ENCODE data around the gene SPTLC3. TPM values are rescaled to one million over a fixed set of nuclear protein-coding genes. Genes with fewer than 3 reads are reported as not detected.

SPTLC3 gene
- total RNA-seq, 1 donor from 2014 or later = 30.1 TPM

DNA sequence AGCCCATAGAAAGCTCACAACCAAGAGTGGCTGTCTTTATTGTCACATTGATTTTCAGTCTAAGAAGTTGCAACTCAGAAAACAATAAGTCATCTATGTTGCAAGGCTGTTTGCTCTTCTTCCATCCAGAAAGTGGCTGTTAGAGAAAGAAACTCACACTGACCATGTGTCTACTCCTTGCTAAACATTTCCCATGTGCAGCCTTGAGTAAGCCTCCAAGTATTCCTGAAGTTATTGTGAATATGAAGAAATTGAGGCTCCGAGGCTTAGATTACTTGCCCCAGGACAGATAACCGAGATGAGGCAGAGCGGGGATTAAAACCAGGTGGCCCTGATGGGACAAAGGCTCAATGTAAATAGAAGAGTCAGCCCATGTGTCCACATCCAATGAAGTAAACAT is 105.0 kb downstream of the SPTLC3 start:
- ATAC-seq (no peak), DNase-seq (ENCODE audit: low spot score) (no peak)
- intact Hi-C loops (cut with DNase I) = no loop called here

DNA sequence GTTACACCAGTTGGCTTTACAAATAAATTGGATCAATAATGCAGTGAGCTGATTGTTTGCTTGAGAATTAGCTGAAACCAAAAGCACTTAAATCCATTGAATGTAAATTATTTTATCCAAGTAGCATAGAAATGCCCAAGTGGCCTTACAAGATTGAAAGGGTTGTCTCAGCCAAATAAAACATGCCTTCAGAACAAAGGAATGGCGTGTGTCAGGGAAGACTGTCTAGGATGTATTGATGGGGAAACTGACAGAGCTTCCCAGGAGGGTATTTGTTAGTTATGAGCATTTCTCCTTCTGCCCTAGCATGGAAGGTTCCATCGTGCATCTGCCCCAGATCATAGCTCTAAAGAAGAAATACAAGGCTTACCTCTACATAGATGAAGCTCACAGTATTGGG is 108.4 kb downstream of the SPTLC3 start:
- DNase-seq (ENCODE audit: low spot score) (no peak), ATAC-seq (no peak)
- intact Hi-C loops (cut with DNase I) = no loop called here

DNA sequence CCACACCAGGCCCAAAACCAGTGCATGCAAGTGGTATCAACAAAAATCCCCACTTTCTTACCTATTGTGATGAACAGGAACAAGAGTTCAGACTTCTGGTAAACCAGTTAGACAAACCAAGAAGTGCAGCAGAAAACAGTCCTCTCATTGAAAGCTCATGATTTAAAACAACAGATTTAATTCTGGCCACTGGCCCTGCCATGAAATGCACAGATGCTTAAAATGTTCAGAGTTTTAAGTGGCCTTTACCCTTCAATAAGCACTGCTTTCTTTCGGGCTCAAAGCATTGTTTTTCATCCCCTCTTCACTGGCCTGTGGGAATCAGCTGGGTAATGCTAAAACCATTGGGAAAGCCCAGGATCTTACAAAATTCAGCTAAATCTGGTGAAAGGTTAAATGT is 109.9 kb downstream of the SPTLC3 start:
- no peak for DNase-seq (ENCODE audit: low spot score)
- peak; percentile 30 for ATAC-seq
- intact Hi-C loops (cut with DNase I) = no loop called here

DNA sequence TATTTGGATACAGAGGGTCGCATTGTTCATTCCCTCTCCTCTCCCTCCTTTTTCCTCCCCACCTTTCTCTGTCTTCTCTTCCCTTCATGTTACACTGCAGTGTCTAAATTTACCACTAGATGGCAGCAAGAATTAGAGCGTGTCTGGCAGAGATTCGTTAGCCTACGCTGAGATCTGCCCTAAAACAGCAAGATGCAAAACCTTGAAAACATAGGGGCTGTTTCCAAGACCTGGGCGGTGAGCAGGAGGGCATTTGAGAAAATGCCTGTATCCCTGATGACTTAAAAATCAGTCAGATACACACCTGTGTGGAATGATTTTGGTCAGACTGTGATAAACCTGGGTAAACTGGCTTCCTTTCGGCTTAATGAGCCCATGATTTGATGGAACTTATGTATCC is 110.8 kb downstream of the SPTLC3 start:
- ATAC-seq = peak; percentile 87
- intact Hi-C loops (cut with DNase I) = no loop called here

DNA sequence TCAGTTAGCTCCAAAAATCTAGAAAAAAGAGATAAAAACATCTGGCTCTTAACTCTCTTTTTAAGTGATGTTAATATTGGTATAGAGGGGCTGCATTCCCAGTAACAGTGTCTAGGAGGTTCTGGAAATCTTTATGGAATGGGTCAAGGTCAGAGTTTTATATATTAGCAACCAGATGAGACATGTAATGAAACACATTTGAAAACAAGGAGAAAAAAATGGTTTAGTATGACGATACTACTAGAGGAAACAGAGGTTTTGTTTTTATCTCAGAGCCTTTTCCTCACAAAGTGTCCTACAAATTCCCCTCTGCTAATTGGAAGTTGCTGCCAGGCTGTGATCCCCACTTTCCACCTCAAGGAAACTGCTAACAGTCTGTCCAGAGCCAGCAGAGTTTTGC is 111.7 kb downstream of the SPTLC3 start:
- ATAC-seq (no peak), DNase-seq (ENCODE audit: low spot score) (no peak)
- intact Hi-C loops (cut with DNase I) = loop anchor here (10.0 kb wide), 2 partner anchors 164 to 414 kb away; no protein-coding TSS in a partner anchor

More for the DNA sequence above, 110.8 kb downstream of the SPTLC3 start:
- no peak for DNase-seq (ENCODE audit: low spot score)

DNA sequence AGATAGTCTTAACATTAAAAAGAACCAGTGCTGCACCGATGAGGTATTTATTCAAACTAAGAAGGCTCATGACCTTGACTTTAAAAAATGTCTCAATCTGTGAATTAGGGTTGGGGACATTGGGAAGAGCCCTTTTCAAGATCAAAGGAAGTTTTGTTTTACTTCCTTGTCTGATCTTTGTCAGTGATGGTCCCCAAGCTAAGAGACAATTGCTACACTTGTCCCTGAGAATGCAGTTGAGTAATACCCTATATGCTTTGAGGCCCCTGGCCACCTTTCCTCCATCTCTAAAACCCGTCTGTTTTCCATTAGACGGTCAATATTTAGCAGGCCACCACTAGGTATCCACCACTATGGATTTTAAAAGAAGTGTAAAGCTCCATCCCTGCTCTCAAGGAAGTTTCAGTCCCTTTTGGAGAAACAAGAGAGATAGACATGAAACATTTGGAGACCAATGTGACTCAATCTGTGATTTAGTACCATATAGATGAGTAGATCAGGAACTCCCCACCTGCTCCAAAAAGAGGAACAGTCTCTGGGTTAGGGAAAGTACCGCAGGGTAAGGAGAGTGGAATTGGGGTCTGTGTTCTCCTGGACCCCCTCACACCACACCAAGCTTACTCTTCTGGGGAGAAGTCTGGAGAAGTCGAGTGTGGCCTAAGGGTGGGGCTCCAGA is 113.2 kb downstream of the SPTLC3 start:
- no peak for ATAC-seq
- no peak for DNase-seq (ENCODE audit: low spot score)
- intact Hi-C loops (cut with DNase I) = loop anchor here (10.0 kb wide), 2 partner anchors 163 to 413 kb away; no protein-coding TSS in a partner anchor

DNA sequence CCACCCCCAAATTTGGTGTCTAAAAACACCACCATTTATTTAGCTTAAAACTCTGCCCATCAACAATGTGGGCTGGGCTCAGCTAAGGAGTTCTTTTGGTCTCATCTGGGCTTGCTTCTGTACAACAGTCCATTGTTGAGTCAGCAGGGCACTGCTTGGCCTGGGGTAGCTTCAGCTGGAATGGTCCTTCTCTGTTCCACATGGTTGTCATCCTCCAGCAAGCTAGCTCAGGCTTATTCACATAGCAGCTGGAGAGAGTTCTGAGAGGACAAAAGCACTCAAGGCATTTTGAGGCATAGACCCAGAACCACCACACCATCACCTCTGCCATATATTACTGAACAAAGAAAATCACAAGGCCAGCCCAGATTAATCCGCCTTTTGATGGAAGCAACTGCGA is 116.7 kb downstream of the SPTLC3 start:
- no peak for ATAC-seq
- DNase-seq (ENCODE audit: low spot score) = no peak
- intact Hi-C loops (cut with DNase I) = loop anchor here (10.0 kb wide), 2 partner anchors 159 to 409 kb away; no protein-coding TSS in a partner anchor

DNA sequence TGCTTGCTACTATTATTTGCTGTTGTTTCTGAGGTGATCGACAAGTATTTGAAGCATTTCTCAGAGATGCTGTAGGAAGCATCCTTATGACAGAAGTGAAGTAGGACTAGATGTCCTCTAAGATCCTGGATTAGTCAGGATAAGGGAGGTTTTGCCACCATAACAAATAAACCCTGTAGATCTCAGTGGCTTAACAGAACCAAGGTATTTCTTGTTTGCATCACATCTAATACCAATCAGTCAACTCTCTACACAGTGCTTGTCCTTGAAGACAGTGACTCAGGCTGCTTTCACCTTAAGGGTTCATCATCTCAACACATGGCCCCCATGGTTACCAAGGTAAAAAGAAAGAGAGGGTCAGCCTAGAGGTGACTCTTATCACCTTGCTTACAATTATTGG is 119.4 kb downstream of the SPTLC3 start:
- intact Hi-C loops (cut with DNase I) = loop anchor here (10.0 kb wide), 2 partner anchors 157 to 407 kb away; no protein-coding TSS in a partner anchor
- ATAC-seq = no peak
- DNase-seq (ENCODE audit: low spot score) = no peak

DNA sequence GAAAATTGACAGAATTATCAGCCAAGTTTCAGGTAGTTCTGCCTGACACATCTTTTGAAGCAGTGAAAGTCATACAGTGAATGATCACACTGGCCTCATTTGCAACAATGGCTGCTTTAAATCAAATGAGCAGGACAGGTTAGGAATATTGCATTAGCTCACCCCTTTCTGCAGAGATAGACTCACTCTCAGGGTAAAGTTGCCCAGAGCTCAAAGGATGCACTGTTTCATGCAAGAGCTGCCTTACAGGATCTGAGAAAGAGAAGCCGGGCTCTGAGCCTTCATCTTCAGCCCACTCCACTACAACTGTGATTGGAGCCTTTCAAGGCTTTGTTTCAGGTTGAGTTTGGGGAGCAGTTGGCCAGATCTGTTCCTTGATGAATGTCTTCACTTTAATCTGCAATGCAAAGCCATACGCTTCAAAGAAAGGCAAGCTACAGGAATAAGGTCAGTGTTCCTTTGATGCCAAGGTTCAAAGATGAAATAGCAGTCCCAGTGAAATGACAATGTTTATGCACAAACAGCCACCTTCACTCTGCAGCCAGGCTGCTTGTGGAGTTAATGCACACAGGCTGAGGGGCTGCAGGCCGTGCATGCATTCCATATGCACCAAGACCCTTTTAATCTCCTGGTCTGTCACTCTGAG is 121.4 kb downstream of the SPTLC3 start:
- DNase-seq (ENCODE audit: low spot score) (no peak), ATAC-seq (no peak)
- intact Hi-C loops (cut with DNase I) = no loop called here

DNA sequence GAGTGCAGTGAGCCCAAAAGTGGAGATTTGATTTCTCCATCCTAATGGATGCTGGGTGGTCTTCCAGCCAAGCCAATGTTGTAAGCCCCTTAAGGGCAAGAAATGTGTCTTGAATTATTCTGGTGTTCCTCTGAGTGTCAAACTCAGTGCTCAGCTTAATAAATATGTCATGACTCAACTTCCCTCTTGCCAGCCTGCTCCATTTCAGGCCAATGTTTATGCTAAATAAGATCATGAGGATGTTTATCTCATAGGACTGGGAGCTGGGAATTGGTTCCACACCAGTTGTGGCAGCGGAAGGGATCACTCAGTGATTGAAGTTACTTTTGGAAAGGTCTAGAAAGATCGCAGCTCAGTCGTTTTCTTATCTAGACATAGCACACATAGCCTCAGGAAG is 121.9 kb downstream of the SPTLC3 start:
- ATAC-seq (no peak), DNase-seq (ENCODE audit: low spot score) (no peak)
- intact Hi-C loops (cut with DNase I) = no loop called here

DNA sequence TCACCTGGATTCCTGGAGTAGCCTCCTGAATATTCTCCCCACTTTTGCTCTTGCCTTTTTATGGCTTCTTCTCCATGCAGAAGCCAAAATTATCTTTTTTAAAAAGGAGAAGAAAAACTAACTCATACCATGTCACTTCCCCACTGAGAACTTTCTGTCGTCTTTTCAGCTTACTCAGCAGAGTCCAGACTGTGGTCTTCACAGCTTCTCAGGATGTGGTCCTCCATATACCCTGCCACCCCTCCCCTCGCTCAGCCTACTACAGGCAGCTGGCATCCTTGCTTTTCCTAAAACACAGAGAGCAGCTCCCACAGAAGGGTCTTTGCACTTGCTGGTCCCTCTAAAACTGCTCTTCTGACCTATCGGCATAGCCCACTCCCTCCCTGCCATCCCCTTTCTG is 122.9 kb downstream of the SPTLC3 start:
- ATAC-seq (peak; percentile 80), DNase-seq (ENCODE audit: low spot score) (no peak)
- intact Hi-C loops (cut with DNase I) = no loop called here

DNA sequence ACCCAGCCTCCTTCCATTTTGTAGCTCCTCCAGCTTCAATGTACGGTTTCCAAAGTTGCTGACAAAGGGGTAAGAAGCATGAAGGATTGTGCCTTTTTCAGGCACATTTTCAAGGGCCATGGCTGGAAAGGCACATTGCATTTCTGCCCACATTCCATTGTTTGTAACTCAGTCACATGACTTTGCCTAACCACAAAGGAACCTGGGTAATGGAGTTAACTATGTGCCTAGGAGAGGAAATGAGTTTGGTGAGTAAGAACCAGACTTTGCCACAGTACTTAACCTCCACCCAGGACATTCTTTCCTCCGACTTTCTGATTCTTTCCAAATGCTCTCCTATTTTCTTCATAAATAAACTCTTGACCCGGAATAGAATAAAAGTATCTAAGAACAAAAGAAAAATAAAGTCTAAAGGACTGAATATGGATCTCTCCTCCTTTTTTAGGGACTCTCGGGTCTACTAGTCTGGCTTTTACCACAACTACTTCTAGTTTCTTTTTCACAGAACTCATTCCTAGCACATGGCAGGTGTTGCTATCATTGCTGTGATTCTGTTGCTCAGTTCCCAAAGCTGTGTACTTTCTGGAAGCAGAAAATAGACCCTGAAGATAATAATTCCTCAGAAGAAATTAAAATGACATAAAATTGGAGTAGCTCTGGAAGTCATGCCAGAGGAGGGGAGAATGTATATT is 130.8 kb downstream of the SPTLC3 start:
- intact Hi-C loops (cut with DNase I) = no loop called here
- no peak for ATAC-seq
- no peak for DNase-seq (ENCODE audit: low spot score)

DNA sequence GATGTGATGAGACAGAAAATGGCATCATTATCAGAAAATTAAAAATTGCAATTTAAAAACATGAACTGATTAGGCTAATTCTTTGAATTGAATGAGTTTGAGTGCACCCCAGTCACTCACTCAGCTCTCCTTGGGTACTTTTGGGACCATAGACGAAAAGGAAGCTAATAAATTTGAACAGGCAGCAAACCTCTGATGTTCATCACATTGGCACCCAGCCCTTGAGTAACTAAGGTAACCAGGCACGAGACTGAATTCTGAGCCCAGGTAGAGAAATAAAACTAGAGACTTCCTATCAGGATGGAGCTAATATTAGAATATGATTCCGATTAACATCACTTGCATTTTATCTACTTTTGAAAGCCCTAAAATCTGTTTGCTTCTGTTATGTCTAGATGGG is 131.4 kb downstream of the SPTLC3 start:
- intact Hi-C loops (cut with DNase I) = no loop called here

DNA sequence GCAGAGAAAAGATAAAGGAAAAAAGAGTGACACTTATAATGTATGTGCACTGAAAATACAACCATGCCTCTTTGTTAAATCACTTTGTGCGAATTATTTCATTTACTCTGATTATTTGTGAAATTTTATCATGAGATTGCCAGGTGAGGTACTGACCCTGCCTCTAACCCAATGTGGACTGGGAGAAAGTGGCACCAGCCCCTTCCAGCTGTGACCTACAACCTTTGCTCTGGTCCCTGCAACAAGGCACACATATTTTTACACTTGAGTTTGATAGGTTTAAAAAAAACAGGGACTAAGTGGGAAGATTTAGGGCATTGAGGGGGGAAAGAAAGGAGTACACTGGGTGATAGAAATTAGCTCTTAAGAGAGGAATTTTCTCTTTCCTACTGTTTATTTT is 132.0 kb downstream of the SPTLC3 start:
- DNase-seq (ENCODE audit: low spot score) (no peak), ATAC-seq (no peak)
- intact Hi-C loops (cut with DNase I) = no loop called here

More for the DNA sequence above, 131.4 kb downstream of the SPTLC3 start:
- ATAC-seq = no peak
- no peak for DNase-seq (ENCODE audit: low spot score)

DNA sequence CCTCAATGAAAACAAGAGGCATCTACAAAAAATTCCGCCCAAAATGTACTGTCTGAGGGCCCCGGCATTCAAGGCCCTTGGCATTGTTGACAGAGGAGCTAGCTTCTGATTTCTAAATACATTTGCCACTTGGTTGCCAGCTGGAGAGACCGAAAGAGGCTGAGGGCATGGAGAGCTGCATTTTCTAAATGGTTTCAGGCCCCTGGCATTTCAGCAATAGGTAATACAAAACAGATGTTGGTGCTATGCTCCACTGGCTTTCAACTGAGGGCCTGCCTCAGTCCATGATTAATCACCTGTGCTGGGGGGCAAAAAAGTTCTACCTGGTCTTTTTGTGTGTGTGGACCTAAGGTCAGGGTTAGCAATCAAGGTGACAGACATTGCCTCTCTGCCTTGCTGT is 132.8 kb downstream of the SPTLC3 start:
- intact Hi-C loops (cut with DNase I) = no loop called here
- DNase-seq (ENCODE audit: low spot score) (no peak), ATAC-seq (no peak)

DNA sequence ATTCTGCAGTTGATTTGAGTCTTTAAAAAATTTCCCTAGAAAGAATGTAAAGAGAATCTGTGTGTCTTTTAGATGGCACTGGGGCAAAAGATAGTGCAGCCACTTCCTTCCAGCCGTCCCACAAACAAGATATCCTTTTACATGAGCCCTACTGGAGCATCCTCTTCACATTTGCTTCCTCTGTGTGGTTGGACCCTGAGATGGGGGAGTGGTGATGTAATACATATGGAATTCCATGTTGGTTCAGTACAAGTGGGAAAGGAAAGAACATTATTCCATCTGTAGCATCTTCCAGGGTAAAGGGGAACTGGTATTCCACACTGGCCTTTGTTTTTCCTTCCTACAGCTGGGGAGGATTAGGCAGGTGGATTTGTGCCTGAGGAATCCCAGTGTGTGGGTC is 133.4 kb downstream of the SPTLC3 start:
- ATAC-seq (no peak), DNase-seq (ENCODE audit: low spot score) (no peak)
- intact Hi-C loops (cut with DNase I) = no loop called here

DNA sequence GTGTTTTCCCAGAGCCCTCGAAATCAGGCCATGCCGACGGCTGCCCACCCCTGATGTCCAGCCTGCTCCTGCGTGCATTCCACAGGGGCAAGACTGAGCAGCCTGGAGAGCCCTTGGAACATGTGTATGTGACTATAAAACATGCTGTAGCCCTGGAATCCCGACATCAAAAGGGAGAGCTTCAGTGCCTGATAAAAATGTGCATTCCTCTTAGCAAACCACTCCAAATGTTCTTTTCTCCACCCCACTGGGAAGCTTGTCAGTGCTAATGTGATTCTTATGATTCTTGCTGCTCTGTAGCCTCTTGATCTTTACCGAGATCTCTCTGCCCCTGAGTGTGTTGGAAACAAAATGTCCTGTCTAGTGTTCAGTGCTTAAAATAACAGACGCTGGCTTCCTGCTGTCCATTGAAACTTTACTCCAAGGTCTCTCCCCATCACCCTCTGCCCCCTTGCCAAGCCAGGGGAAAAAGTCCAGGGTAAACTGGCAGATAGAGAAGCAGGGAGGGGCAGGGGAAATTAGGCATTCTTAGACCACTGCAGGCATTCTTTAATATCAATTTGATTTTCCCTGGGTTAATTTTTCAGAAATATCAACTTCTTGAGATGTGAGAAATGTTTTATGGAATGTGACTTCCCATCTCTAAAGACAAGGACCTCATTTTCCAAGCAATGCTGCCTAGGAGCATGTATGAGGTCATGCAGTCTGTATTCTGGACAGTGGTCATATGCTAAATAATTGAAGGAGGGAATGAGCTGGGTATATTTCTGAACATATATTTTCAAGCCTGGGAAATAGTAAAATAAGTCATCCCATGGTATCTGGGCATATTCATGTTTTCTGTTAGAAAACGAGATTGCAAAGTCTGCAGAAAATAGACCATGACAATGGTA is 138.5 kb downstream of the SPTLC3 start:
- peak; percentile 93 for ATAC-seq
- DNase-seq (ENCODE audit: low spot score) = no peak
- intact Hi-C loops (cut with DNase I) = no loop called here

DNA sequence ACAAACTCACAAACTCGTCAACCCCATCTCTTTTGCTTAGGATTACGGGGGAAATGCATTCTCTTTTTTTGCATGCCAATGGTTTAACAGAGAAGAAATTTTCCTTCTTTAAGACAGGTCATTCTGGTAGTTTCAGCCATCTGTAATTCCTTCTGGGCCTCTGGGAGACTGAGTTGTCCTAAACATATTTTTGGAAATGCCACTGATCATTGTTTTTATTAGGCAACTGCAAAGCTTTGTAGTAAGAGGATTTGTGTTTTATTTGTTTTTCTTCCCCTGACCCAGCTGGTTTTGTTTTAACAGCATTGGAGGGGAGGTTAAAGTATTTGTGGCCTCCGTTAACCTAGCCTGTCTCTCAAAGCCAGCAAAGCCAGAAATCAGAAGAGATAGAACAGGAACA is 139.2 kb downstream of the SPTLC3 start:
- no peak for ATAC-seq
- intact Hi-C loops (cut with DNase I) = no loop called here
- no peak for DNase-seq (ENCODE audit: low spot score)

DNA sequence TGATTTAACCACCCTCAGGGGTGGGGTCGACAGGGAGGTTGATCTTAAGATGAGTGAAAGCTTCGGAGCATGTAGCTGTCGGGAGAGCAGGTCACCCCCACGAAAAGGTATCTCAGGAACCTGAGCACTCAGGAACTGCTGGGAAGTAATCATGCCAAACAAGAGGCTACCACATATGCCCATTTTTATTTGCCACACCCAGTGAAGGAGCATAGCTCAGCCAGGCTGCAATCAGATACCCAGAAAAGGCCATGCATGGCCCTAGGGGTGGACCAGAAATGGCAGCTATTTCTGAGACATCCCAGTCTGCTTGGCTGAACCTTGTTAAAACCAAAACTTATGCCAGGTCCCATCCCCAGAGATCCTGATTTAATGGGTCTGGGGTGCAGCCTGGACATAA is 139.6 kb downstream of the SPTLC3 start:
- intact Hi-C loops (cut with DNase I) = no loop called here
- DNase-seq (ENCODE audit: low spot score) (no peak), ATAC-seq (no peak)

Measured in sciatic nerve (tissue), 2 donors.